ENCODE data around the gene ISOC2. TPM values are rescaled to one million over a fixed set of nuclear protein-coding genes. Genes with fewer than 3 reads are reported as not detected.
A peak's percentile ranks its signal among the peaks of the same experiment; 100 is the strongest.

ISOC2 gene
- total RNA-seq, 1 donor, result 41.3 TPM

DNA sequence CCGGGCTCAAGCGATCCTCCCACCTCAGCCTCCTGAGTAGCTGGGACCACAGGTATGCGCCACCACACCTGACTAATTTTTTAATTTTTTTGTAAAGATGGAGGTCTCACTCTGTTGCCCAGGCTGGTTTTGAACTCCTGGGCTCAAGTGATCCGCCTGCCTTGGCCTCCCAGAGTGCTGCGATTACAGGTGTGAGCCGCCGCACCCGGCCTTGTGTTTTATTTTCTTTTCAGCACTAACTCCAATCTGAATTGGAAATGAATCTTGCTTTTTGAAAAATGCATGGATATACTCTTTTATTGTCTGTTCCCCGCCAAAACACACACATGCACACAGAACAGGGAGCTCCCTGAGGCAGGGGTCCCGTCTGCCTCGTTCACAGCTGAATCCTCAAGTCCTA lies 1.3 kb upstream of the ISOC2 start:
- no peak for TF ChIP-seq CTCF (IDR thresholded peaks at IDR 0.05; ENCODE audit: insufficient read depth, low read length)
- no peak for DNase-seq (ENCODE audit: low read depth)
- H3K4me3 ChIP-seq (ENCODE audit: low read depth, low read length), result no peak overlapping the region

DNA sequence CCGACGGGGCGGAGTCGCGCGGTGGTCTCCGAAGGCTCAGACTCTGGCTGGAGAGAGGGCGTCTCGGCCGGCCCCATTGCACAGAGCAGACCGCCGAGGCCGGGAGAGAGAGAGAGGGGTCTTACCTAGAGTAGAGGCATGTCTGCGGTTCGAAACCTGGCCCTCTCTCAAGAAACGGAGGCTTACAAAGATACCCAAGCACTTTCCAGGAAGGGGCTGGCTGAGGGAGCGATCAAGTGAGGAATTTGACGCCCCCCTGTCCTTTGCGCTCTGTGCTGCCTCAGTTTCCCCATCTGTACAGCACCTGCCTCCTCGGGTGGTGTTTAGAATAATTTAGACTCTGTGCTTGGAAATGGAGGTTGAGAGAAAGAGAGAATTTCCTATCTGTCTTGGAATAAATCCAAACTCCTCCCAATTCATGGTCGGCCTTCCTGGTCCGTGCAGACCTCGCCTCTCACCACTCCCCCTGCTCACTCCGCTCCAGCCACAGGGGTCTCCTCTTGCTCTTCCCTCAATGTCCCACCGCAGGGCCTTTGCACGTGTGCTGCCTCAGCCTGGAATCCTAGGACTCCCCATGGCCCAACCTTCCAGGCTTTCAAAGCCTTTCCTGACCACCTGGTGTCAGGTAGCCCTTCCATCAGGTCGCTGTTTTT lies 658 bp upstream of the ISOC2 start:
- peak overlapping the region; percentile 73 for H3K4me3 ChIP-seq (ENCODE audit: low read depth, low read length)
- no peak for TF ChIP-seq CTCF (IDR thresholded peaks at IDR 0.05; ENCODE audit: insufficient read depth, low read length)
- peak; percentile 47 for DNase-seq (ENCODE audit: low read depth)

- peak overlapping the region; percentile 93 for H3K4me3 ChIP-seq (ENCODE audit: low read depth, low read length)
- TF ChIP-seq CTCF (IDR thresholded peaks at IDR 0.05; ENCODE audit: insufficient read depth, low read length), result no peak
- DNase-seq (ENCODE audit: low read depth), result peak; percentile 91
Observed at GRCh38 chr19:55460670-55461258, 678 bp downstream of the ISOC2 start.

- TF ChIP-seq CTCF (IDR thresholded peaks at IDR 0.05; ENCODE audit: insufficient read depth, low read length), result no peak
- peak overlapping the region; percentile 93 for H3K4me3 ChIP-seq (ENCODE audit: low read depth, low read length)
- DNase-seq (ENCODE audit: low read depth), result peak; percentile 65
Observed at GRCh38 chr19:55459950-55460657, 1.3 kb downstream of the ISOC2 start.

DNA sequence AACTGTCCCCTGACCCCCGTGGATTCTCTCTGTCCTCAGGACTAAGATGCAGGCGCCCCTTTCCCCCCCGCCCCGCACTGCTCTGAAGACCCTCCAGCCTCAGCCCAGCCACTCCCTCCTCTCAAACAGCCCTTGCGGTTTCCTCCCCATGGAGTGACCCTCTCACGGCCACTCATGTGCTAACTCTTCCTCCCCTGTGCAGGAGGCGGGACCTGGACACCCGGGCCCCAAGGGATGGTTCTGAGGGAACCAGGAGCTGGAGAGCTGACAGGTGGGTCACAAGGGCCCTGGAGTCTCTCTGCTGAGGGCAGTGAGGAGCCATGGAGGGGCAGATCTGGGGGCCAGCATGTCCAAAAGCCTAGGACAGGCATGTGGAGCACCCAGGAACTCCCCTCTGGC lies 1.9 kb downstream of the ISOC2 start:
- DNase-seq (ENCODE audit: low read depth), result no peak
- TF ChIP-seq CTCF (IDR thresholded peaks at IDR 0.05; ENCODE audit: insufficient read depth, low read length), result no peak
- peak overlapping the region; percentile 14 for H3K4me3 ChIP-seq (ENCODE audit: low read depth, low read length)

GRCh38 chr19:55457683-55458457 lies 3.6 kb downstream of the ISOC2 start:
- H3K4me3 ChIP-seq (ENCODE audit: low read depth, low read length), result no peak overlapping the region
- DNase-seq (ENCODE audit: low read depth), result no peak
- no peak for TF ChIP-seq CTCF (IDR thresholded peaks at IDR 0.05; ENCODE audit: insufficient read depth, low read length)
